ENCODE data around the gene TEAD4. TPM values are rescaled to one million over a fixed set of nuclear protein-coding genes. Genes with fewer than 3 reads are reported as not detected.

TEAD4 gene
- total RNA-seq, 1 experiment from 2014 or later = 127 TPM

DNA sequence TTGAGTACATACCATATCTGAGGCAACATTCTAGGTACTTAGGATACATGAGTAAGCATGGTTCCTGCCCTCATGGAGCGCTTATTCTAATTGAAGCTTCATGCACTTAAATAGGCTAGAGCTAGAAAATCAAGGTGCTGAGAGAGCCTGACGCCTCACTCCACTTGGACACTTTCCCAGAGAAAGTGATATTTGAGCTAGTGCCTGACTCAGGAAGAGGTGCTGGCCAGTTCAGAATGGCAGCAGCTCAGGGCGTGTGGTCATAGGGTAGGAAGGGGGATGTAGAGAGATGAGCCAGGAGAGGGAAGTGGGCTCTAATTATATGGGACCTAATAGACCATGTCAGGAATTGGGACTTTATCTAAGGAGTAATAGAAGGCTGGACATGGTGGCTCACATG, 35.2 kb upstream of the TEAD4 start:
- Histone ChIP-seq H3K14ac (ENCODE audit: insufficient read depth, low read length) (no peak overlapping the region), H3K4me2 (ENCODE audit: insufficient read depth, insufficient read length, low read length) (no peak overlapping the region), H3K79me1 (ENCODE audit: insufficient read depth, low read depth, low read length, poor library complexity, severe bottlenecking) (no peaks in the 10 kb centered on the region), H2AK5ac (ENCODE audit: insufficient read length, low read length) (no peak overlapping the region), H3K18ac (ENCODE audit: insufficient read length, low read depth, low read length) (no peak overlapping the region), H3K23me2 (ENCODE audit: insufficient read length, low read depth, low read length, poor library complexity, severe bottlenecking) (no peaks in the 10 kb centered on the region), H4K8ac (replicated peaks; ENCODE audit: insufficient read length, low read depth, low read length) (no peak overlapping the region), H4K20me1 (ENCODE audit: control insufficient read depth, insufficient read depth, insufficient read length) (no peaks in the 10 kb centered on the region), H3K27me3 (ENCODE audit: insufficient read depth, low read length) (no peaks in the 10 kb centered on the region), H3K23ac (ENCODE audit: insufficient read length, low read depth, low read length) (no peak overlapping the region), H2BK120ac (ENCODE audit: low read depth, low read length, poor library complexity, severe bottlenecking) (no peak overlapping the region), H2BK5ac (ENCODE audit: insufficient read length, low read length) (no peak overlapping the region), H3K56ac (ENCODE audit: insufficient read length, low read depth, low read length) (no peak overlapping the region), H3K4ac (ENCODE audit: low read depth, low read length) (no peak overlapping the region), H3K9ac (ENCODE audit: extremely low read depth, insufficient read length, low read length) (no peak overlapping the region), H3K79me2 (ENCODE audit: insufficient read depth, low read length) (no peaks in the 10 kb centered on the region), H2AFZ (ENCODE audit: low read length) (no peak overlapping the region), H4K91ac (ENCODE audit: insufficient read length, low read depth, low read length) (no peak overlapping the region), H2BK20ac (ENCODE audit: low read depth, low read length, poor library complexity, severe bottlenecking) (no peak overlapping the region), H2BK15ac (ENCODE audit: low read depth, low read length) (no peak overlapping the region), H3K4me1 (ENCODE audit: insufficient read depth, low read length) (peaks cover 5% of the 10 kb centered on the region; the same call in 1 of the 2 replicates), H3K27ac (ENCODE audit: insufficient read length, low read depth, low read length) (no peak overlapping the region), H2BK12ac (ENCODE audit: insufficient read length, low read depth, low read length) (no peak overlapping the region), H3T11ph (ENCODE audit: low read length) (no peak overlapping the region), H4K5ac (ENCODE audit: insufficient read length, low read depth, low read length) (no peak overlapping the region), H3K9me3 (ENCODE audit: control insufficient read depth, low read depth, low read length) (no peaks in the 10 kb centered on the region)
- no peak for DNase-seq
- peaks cover 6 to 34% (median 30%) of the 10 kb centered on the region in 3 experiments; a peak in 6 of 7 replicates for H3K36me3 Mint-ChIP-seq (ENCODE audit: insufficient read depth in 1 of 3, low read depth in 3 of 3)
- no peak overlapping the region for H3K4me3 Mint-ChIP-seq
- no peaks in the 10 kb centered on the region for H3K27me3 Mint-ChIP-seq (ENCODE audit: low read depth)
- no CpG with 5 or more reads among the region's 3 CpGs for WGBS (ENCODE audit: extremely low coverage, insufficient read length, low lambda C conversion rate)
- TF ChIP-seq, protein P1, sequence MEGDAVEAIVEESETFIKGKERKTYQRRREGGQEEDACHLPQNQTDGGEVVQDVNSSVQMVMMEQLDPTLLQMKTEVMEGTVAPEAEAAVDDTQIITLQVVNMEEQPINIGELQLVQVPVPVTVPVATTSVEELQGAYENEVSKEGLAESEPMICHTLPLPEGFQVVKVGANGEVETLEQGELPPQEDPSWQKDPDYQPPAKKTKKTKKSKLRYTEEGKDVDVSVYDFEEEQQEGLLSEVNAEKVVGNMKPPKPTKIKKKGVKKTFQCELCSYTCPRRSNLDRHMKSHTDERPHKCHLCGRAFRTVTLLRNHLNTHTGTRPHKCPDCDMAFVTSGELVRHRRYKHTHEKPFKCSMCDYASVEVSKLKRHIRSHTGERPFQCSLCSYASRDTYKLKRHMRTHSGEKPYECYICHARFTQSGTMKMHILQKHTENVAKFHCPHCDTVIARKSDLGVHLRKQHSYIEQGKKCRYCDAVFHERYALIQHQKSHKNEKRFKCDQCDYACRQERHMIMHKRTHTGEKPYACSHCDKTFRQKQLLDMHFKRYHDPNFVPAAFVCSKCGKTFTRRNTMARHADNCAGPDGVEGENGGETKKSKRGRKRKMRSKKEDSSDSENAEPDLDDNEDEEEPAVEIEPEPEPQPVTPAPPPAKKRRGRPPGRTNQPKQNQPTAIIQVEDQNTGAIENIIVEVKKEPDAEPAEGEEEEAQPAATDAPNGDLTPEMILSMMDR (conservative IDR thresholded peaks at IDR 0.05) = no peak
- peak overlapping the region in 1 of 3 experiments; percentile 88; a peak in 2 of 7 replicates for H3K27ac Mint-ChIP-seq
- peaks cover 15 to 19% of the 10 kb centered on the region in 2 experiments for H3K4me1 Mint-ChIP-seq
- H3K9me3 Mint-ChIP-seq = no peaks in the 10 kb centered on the region; a peak in 1 of 5 replicates
